Measurements from ENCODE around the gene L3MBTL1. TPM values are rescaled to one million over a fixed set of nuclear protein-coding genes. Genes with fewer than 3 reads are reported as not detected.

The L3MBTL1 gene
- total RNA-seq, 1 donor from 2014 or later, result 3.6 TPM

GRCh38 chr20:43558412-43559146, 51.1 kb downstream of the L3MBTL1 start, which contains the start of gene SGK2:
Gene SGK2, plus strand, starts transcription at chr20:43559027. Its CDS starts 7,469 bp downstream, at chr20:43566496.
- peak; percentile 75 for ATAC-seq
- DNase-seq (ENCODE audit: low spot score), result peak; percentile 95

- peak; percentile 75 for DNase-seq (ENCODE audit: low spot score)
- peak; percentile 37 for ATAC-seq
Observed at GRCh38 chr20:43559147-43559987, 51.9 kb downstream of the L3MBTL1 start.

GRCh38 chr20:43560974-43561373, 53.5 kb downstream of the L3MBTL1 start:
- DNase-seq (ENCODE audit: low spot score) (no peak), ATAC-seq (no peak)

- ATAC-seq, result no peak
- no peak for DNase-seq (ENCODE audit: low spot score)
Observed at GRCh38 chr20:43563429-43563828, 55.9 kb downstream of the L3MBTL1 start.

GRCh38 chr20:43563991-43564390, 56.5 kb downstream of the L3MBTL1 start:
- no peak for DNase-seq (ENCODE audit: low spot score)
- ATAC-seq, result no peak

GRCh38 chr20:43564455-43564854, 57.0 kb downstream of the L3MBTL1 start:
- ATAC-seq (no peak), DNase-seq (ENCODE audit: low spot score) (no peak)

- ATAC-seq (no peak), DNase-seq (ENCODE audit: low spot score) (no peak)
Observed at GRCh38 chr20:43564993-43565757, 57.7 kb downstream of the L3MBTL1 start.

GRCh38 chr20:43565758-43566104, 58.2 kb downstream of the L3MBTL1 start:
- ATAC-seq, result no peak
- no peak for DNase-seq (ENCODE audit: low spot score)

- no peak for ATAC-seq
- DNase-seq (ENCODE audit: low spot score), result no peak
Observed at GRCh38 chr20:43567477-43567876, 60.0 kb downstream of the L3MBTL1 start.

GRCh38 chr20:43568706-43569105, 61.2 kb downstream of the L3MBTL1 start:
- ATAC-seq (no peak), DNase-seq (ENCODE audit: low spot score) (no peak)

- ATAC-seq, result no peak
- DNase-seq (ENCODE audit: low spot score), result no peak
Observed at GRCh38 chr20:43569282-43569681, 61.8 kb downstream of the L3MBTL1 start.

GRCh38 chr20:43570496-43570895, 63.0 kb downstream of the L3MBTL1 start:
- DNase-seq (ENCODE audit: low spot score), result peak; percentile 62
- ATAC-seq, result peak; percentile 60

- no peak for ATAC-seq
- DNase-seq (ENCODE audit: low spot score), result no peak
Observed at GRCh38 chr20:43571310-43571709, 63.8 kb downstream of the L3MBTL1 start.

- no peak for ATAC-seq
Observed at GRCh38 chr20:43571771-43572170, 64.3 kb downstream of the L3MBTL1 start.

GRCh38 chr20:43572891-43573290, 65.4 kb downstream of the L3MBTL1 start:
- DNase-seq (ENCODE audit: low spot score), result no peak
- no peak for ATAC-seq

More at GRCh38 chr20:43571771-43572170, 64.3 kb downstream of the L3MBTL1 start:
- no peak for DNase-seq (ENCODE audit: low spot score)

- ATAC-seq (no peak), DNase-seq (ENCODE audit: low spot score) (no peak)
Observed at GRCh38 chr20:43576108-43576507, 68.6 kb downstream of the L3MBTL1 start.

GRCh38 chr20:43579861-43580793, 72.6 kb downstream of the L3MBTL1 start:
- ATAC-seq (no peak), DNase-seq (ENCODE audit: low spot score) (no peak)

GRCh38 chr20:43583133-43583864, 75.8 kb downstream of the L3MBTL1 start:
- ATAC-seq, result peak; percentile 6
- DNase-seq (ENCODE audit: low spot score), result no peak

GRCh38 chr20:43583982-43584432, 76.5 kb downstream of the L3MBTL1 start:
- peak; percentile 80 for ATAC-seq
- peak; percentile 89 for DNase-seq (ENCODE audit: low spot score)

Measured in left lobe of liver (tissue), 2 donors.